K562 (cell line): ENCODE results near the gene KNTC1. TPM values are rescaled to one million over a fixed set of nuclear protein-coding genes. Genes with fewer than 3 reads are reported as not detected.
A peak's percentile ranks its signal among the peaks of the same experiment; 100 is the strongest.

Experiments used
- AFF1 ChIP-seq, 2 experiments: fragments of 450-650 bp; IDR thresholded peaks; 2 replicates each; pipeline ENCODE4 v1.6.1; 2018; ENCODE audit warnings: mild to moderate bottlenecking in 2 of 2, low read depth in 1 of 2; ENCODE audit not compliant: partially characterized antibody in 2 of 2
- ATF1 ChIP-seq, 2 experiments: fragments of 450-650 bp in 1 of 2; IDR thresholded peaks; 2 replicates each; pipeline ENCODE4 v1.6.1; 2016; ENCODE audit warnings: missing compliant biosample characterization in 1 of 2, missing genetic modification characterization in 1 of 2
- CREB3 ChIP-seq: fragments of 450-650 bp; conservative IDR thresholded peaks from 2 replicates; pipeline ENCODE4 v1.6.1; 2016; ENCODE audit warnings: missing genetic modification characterization, low read depth, mild to moderate bottlenecking, missing compliant biosample characterization, moderate library complexity
- EP300 ChIP-seq: IDR thresholded peaks from 2 replicates; pipeline ENCODE4 v1.6.1; 2012; ENCODE audit warnings: low read length, improper control_type of control experiment
- FOXP1 ChIP-seq: sonication (generic); formaldehyde crosslinking; IDR thresholded peaks from 2 replicates; pipeline ENCODE4 v1.8.0; 2022; ENCODE audit warnings: mild to moderate bottlenecking, missing genetic modification reagents
- KAT8 ChIP-seq: fragments of 450-650 bp; IDR thresholded peaks from 2 replicates; pipeline ENCODE4 v1.6.1; 2016; ENCODE audit warnings: low read depth, mild to moderate bottlenecking
- MBD2 ChIP-seq: sonication (generic); IDR thresholded peaks from 2 replicates; pipeline ENCODE4 v1.6.1; 2016; ENCODE audit warnings: low read depth, borderline replicate concordance
- OTX1 ChIP-seq: fragments of 450-650 bp; formaldehyde crosslinking; IDR thresholded peaks from 2 replicates; pipeline ENCODE4 v1.4.0; 2022; ENCODE audit warnings: mild to moderate bottlenecking
- PBX2 ChIP-seq, 2 experiments: IDR thresholded peaks in 1 of 2; conservative IDR thresholded peaks in 1 of 2; 2 replicates each; pipeline ENCODE4 v1.6.1; 2016; ENCODE audit warnings: low read depth in 2 of 2, mild to moderate bottlenecking in 1 of 2, missing compliant biosample characterization in 1 of 2, missing genetic modification characterization in 1 of 2, moderate library complexity in 1 of 2
- RNF2 ChIP-seq: sonication (generic); IDR thresholded peaks from 2 replicates; pipeline ENCODE4 v1.6.1; 2016
- SAP30 ChIP-seq: fragments of 200-600 bp; sonication (generic); IDR thresholded peaks from 2 replicates; pipeline ENCODE4 v1.6.1; 2012; ENCODE audit warnings: borderline replicate concordance, low read depth, mild to moderate bottlenecking, moderate library complexity, low read length, control low read depth, inconsistent platforms; ENCODE audit not compliant: insufficient read depth, poor library complexity, severe bottlenecking
- SETDB1 ChIP-seq: IDR thresholded peaks from one replicate; pipeline ENCODE4 v1.6.1; 2012; ENCODE audit warnings: low read length, control low read depth, inconsistent platforms
- SREBF2 ChIP-seq: sonication (generic); formaldehyde crosslinking; IDR thresholded peaks from 2 replicates; pipeline ENCODE4 v1.4.0; 2020; ENCODE audit warnings: mild to moderate bottlenecking, missing genetic modification reagents
- ZBED1 ChIP-seq: IDR thresholded peaks from 2 replicates; pipeline ENCODE4 v1.6.1; 2014
- ZEB2 ChIP-seq: fragments of 450-650 bp; IDR thresholded peaks from 2 replicates; pipeline ENCODE4 v1.6.1; 2016
- ZNF584 ChIP-seq: fragments of 200-800 bp; sonication (Bioruptor generic); IDR thresholded peaks from 2 replicates; pipeline ENCODE4 v1.6.1; 2016; ENCODE audit warnings: low read depth, mild to moderate bottlenecking, missing genetic modification characterization, missing compliant biosample characterization
- ZNF707 ChIP-seq: fragments of 250-450 bp; sonication (Bioruptor Pico); conservative IDR thresholded peaks from 2 replicates; pipeline ENCODE4 v1.8.0; 2022; ENCODE audit warnings: inconsistent platforms, mild to moderate bottlenecking, moderate library complexity
- polyA plus RNA-seq, 8 experiments: library from polyadenylated mRNA; depleted of rRNA in 4 of 8; stranded (reverse) in 5 of 8; unstranded in 3 of 8; fragments of >200 nt; fragmentation: Nextera tagmentation in 2 of 8; fragmentation: Illumina TruSeq in 1 of 8; extraction: Ambion mirVana in 2 of 8; extraction: Trizol in 1 of 8; gene quantifications; 2 replicates each; pipeline versions ENCODE4 v1.2.1 to v1.2.3, GENCODE V29; 2011 to 2014; ENCODE audit warnings: inconsistent platforms in 1 of 8, missing spikeins in 1 of 8
- total RNA-seq, 7 experiments: library from RNA; depleted of rRNA in 6 of 7; stranded (reverse); fragments of >200 nt in 6 of 7; fragmentation: Illumina TruSeq in 2 of 7; extraction: Trizol in 2 of 7; gene quantifications; 2 replicates each; pipeline versions ENCODE4 v1.2.1 to v1.2.3, GENCODE V29; 2011 to 2021; ENCODE audit warnings: low replicate concordance in 1 of 7

KNTC1 gene
- total and polyA plus RNA-seq, 9 of the 15 experiments (the other 6 are each of a cell fraction or from before 2014, with no cell fraction given): 38.9 to 135 (median 99.6) TPM

GRCh38 chr12:122500685-122501488 is 26.2 kb upstream of the KNTC1 start, which contains the start of gene ZCCHC8 (continued):
- TF ChIP-seq FOXP1 (CRISPR knock-in tag) (0 out of 2 replicates have a peak, but pooled peaks have one; percentile 4), CREB3 (tag) (0 out of 2 replicates have a peak, but pooled peaks have one; percentile 58), ZBED1 (peak; percentile 79; the same call in 1 of the 2 replicates), RNF2 (peak; percentile 48; the same call in 1 of the 2 replicates), AFF1 (IDR thresholded peaks at IDR 0.05; ENCODE audit: low read depth in 1 of 2, partially characterized antibody in 2 of 2) (peak; percentile 27 to 98), MBD2 (peak; percentile 94), SETDB1 (peak; percentile 59), SAP30 (no peak), KAT8 (no peak), ZNF707 (CRISPR knock-in tag) (no peak), ATF1 (CRISPR knock-in tag; IDR thresholded peaks at IDR 0.05) (no peak), ATF1 (tag; IDR thresholded peaks at IDR 0.05) (peak; percentile 60), PBX2 (CRISPR knock-in tag; IDR thresholded peaks at IDR 0.05; ENCODE audit: low read depth) (no peak), PBX2 (tag; conservative IDR thresholded peaks at IDR 0.05; ENCODE audit: low read depth) (no peak), OTX1 (CRISPR knock-in tag) (no peak), SREBF2 (CRISPR knock-in tag) (no peak), ZEB2 (peak; percentile 78; the same call in 1 of the 2 replicates), ZNF584 (peak; percentile 87; the same call in 1 of the 2 replicates), EP300 (peak; percentile 23; the same call in 1 of the 2 replicates)
